ENCODE data around the gene PDZD2.

The PDZD2 gene

DNA sequence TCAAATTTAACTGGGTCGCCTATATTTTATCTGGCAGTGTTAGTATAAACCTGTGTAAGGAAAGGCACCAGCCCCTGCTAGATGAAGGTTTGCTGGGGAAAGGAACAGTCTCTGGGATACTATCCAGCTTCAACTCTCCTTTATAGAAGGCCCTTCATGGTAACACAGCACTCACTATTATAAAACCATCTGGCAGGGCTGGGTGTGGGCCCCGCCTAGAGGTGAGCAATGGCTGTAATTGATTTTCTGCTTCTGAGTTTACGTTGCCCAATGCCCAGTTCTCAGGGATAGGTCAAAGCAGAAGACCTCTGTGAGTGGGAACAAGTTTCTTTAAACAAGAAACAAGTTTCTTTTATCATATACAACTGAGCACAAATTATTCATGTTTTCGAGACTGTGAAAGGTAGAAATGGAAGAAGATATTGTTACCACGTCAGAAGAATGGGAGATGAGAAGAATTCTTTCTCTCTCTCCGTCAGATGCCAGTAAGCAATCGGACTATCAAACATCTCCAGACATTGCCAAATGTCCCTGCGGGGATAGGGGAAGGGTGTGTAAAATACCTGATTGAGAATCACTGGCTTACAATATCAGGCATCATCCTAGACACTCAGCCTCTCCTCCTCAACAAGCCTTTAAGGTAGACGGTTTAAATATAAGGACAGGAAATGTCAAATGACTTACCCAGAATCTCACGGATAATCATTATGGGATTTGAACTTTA is 205.9 kb downstream of the PDZD2 start:
- DNase-seq, result no peak

DNA sequence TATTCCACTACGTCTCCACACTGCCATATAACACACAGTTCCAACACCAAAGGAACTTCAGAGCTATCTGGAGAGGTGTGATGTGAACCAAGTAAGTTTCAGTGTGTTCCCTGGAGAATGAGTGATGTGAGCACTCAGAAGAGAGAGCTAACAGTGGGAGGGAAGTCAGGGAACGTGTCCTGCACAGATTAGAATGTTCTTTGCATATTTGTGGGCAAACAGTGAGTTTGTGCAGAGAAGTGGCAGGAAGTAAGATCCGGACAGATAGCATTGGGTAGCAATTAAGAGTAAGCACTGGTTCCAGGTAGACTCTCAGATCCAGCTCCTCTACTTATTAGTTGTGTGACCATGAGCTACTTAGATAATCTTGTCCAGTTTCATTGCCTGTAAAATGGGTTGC is 206.4 kb downstream of the PDZD2 start:
- no peak for DNase-seq

DNA sequence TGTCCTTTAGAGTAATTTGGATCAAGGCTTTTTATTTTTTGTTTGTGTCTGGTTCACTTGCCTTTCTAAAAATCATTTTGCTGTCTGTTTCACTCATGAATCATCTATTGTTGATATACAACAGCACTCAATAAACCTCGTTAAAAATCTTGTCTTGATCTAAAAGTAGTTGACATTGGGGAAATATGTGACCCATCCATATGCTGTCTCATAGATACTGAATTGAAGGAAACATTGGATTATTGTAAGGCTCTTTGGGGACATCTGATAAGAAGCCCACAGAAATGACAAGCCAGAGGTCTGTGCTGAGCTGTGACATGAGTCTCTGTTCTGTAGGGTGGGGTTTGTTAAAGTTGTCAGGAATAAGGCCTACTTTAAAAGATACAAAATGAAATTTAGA is 208.0 kb downstream of the PDZD2 start:
- DNase-seq, result no peak

GRCh38 chr5:31847354-31847753 is 208.4 kb downstream of the PDZD2 start:
- DNase-seq, result no peak

- DNase-seq, result no peak
Observed at GRCh38 chr5:31850981-31851689, 212.2 kb downstream of the PDZD2 start.

GRCh38 chr5:31853398-31854135 is 214.6 kb downstream of the PDZD2 start:
- DNase-seq, result no peak

DNA sequence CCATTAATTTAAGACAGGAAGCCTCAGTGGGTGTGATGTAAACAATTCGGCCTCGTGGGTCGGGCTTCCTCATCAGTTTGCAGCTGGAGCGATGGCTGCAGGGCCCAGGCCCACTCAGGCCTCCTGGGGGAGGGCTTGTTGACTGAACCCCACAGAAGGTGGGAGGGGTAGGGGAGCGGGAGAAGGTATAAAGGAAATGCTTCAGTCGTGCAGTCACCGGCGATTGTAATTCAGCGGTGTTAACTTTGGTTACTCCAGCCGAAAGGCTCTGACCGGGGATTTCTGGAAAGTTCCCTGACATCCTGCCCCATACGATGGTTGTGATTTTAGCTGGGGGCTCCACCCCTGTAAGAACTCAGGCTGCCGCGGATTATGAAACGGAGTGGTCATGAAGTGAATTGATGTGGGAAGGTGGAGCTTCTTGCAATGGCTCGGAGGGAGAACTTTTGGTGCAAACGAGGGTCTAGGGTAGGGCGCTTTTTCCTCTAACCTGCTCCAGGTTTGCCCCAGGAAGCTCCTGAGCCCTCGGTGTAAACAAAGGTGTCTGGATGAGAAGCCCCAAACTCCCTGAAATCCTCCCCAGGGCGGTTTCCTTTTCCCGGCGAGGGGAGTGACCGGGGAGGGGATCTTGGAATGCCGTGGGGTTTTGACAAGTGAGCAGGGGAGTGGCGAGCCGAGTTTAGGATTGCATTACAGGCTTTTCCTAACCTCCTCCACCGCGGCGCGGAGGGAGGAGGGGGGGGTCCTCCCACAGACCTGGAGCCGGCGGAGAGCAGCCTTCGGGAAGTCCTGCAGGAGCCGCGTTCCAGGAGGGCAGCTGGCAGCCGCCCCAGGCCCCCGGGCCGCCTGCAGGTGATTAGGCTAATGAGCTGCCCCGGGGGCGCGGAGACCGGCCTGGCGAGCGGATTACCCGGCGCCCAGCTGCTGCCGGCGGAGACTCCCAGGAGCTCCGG is 215.5 kb downstream of the PDZD2 start:
- DNase-seq, result no peak

DNA sequence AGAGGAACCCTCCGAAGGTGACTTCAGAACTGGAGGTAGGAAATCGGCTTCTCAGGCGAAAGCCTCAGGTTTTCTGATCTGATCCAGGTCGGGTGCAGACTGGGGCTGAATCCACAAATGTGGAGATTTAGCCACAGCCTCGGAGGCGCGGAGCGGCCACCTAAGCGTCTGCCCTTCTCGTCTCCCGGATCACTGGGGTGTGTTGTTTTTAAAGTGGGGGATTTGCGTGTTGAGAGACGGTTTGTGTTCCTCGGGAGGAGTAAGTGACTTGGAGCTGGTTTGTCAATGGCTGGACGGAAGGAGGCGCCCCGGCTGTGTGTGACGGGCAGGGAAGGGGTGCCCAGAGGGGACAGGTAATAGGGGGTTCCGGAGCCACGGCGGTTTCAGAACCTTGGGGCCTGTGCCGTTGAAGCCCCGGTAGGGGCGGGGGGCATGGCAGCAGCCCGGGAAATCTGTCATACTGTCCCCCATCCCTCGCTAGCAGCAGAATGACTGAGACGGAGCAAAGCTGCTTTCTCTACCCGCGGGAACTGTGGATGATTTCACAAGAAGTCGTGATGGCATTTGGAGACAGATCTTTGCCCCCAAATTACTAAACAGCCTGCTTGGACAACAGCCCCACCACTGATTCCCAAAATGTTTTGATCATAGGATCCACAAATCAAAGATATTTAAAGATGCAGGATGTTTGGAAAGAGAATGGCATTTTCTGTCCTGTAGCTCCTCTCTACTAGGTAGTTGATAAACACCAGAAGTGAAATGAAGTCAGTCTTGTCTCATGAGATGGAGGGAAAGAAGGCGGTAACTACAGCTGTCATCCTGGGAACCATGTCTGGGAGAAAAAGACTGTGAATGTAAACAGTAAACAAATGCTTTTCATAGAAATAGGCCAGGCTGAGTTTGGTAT is 216.5 kb downstream of the PDZD2 start:
- DNase-seq, result no peak

DNA sequence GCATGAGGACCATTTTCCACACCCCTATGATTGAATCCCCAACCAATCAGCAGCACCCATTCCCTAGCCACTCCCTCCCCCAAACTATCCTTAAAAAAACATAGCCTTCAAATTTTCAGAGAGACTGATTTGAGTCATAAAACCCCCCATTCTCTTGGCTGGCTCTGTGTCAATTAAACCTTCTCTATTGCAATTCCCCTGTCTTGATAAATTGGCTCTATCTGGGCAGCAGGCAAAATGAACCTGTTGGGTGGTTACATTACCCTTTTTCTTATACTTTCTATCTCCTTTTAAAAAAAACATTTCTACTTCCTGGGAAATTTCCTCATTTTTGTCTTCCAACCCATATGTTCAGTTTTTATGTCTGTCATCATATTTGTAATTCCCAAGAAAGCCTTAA is 220.2 kb downstream of the PDZD2 start:
- no peak for DNase-seq

- no peak for DNase-seq
Observed at GRCh38 chr5:31860278-31860677, 221.3 kb downstream of the PDZD2 start.

DNA sequence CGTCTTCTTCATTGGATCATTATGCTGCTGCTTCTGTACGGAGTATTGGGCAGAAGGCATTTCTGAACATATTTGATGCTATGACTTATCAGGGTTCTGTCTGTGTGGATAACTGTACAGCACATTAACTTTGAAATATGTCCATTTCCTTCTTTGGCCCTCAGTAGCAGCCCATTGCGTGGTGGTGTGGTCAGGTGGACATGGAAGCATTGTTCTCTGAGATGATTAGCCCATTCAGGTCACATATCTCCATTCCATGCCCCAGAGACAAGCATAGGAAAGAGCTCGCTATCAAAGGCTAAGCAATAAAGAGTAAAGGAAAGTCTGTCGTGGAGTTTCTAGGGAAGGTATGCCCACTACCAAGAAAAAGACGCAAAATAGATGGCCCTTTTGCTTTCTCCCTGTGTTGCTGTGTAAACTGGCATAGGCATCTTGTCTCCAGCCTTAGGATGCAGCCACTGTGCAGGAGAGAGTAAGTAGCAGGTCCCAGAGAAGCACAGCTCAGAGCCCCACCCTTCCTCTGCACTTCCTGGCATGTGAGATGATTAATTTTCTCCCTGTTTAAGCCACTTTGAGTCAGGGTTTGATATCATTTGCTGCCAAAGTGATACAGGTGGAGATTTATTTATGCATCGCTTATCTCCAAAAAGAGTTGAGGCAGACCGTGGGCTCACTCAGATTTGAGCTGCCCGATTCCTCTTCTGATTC is 221.9 kb downstream of the PDZD2 start:
- DNase-seq, result no peak

GRCh38 chr5:31861601-31862000 is 222.7 kb downstream of the PDZD2 start:
- no peak for DNase-seq

- no peak for DNase-seq
Observed at GRCh38 chr5:31863991-31864411, 225.1 kb downstream of the PDZD2 start.

GRCh38 chr5:31866166-31866565 is 227.2 kb downstream of the PDZD2 start:
- DNase-seq, result no peak

DNA sequence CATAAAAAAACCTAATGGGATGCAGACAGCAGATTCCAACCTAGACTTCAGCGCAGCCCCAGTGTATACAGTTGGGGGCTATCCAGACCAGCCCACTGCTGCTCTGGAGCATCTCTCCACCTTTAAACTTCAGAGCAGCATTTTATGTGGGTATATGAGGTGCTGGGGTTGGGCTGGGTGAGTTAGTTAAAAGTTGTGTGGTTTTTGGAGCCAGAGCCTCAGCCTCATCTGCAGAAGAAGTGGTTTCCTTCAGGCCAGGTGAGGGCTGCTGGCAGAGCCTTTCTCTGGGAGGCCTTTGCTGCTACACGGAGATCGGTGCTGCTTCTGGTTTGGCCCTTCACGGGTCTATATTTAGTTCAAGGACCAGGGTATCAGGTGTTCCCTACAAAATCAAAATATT is 228.3 kb downstream of the PDZD2 start:
- no peak for DNase-seq

- DNase-seq, result no peak
Observed at GRCh38 chr5:31880449-31880848, 241.5 kb downstream of the PDZD2 start.

- DNase-seq, result no peak
Observed at GRCh38 chr5:31884896-31885295, 246.0 kb downstream of the PDZD2 start.

- no peak for DNase-seq
Observed at GRCh38 chr5:31886206-31886605, 247.3 kb downstream of the PDZD2 start.

DNA sequence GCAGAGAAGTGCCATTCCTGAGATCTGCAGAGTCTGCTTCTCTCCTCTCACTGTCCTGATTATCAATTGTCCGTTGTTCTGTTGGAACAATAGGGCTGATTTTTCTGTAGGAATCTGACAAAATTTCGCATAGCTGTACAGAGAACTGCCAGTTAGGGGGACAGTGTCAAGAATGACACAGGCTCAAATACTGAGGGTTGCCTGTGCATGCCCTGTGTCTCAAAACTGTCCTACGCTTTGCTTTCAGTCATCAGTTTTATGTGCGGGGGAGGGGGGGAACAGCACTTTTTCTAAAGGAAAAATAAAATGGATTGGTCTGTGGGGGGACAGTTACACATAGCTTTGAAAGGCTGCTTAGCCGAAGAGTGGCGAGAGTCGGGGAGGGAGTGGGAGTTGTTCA is 248.6 kb downstream of the PDZD2 start:
- DNase-seq, result no peak

DNA sequence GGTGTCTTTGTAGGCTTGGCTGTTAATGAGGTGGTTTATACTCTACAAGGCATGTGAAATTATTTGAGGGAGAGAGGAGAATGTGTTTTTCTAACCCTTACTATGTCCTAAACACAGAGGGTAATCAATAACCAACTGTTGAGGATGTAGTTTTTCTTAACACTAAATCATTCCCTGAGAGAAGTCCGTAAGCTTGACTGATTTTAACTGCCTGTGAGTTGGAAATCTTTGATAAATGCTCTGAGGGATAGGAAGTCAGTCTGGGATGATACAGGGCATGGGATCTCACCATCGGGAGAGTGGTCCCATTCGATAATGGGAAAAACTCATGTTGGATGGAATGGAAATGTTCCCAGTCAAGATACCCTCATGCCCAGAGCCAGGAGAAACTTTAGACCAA is 249.6 kb downstream of the PDZD2 start:
- DNase-seq, result no peak

GRCh38 chr5:31889001-31889561 is 250.2 kb downstream of the PDZD2 start:
- DNase-seq, result no peak
